NOMO-1 (cell line): ENCODE data around the gene APPL2.
"Not testable (repeated sequence)": the region's sequence is repeated elsewhere in the genome, so short reads cannot be mapped to it uniquely, and the experiment has no call there.

Experiments
- DNase-seq, 2 experiments: peaks; one replicate each; lab custom pipeline; 2025; ENCODE audit not compliant: unreplicated experiment in 2 of 2; lab: John Stamatoyannopoulos, UW

APPL2 gene

GRCh38 chr12:105201299-105201698 lies 34.7 kb downstream of the APPL2 start:
- DNase-seq = no peak

GRCh38 chr12:105200385-105200784 lies 35.6 kb downstream of the APPL2 start:
- DNase-seq = no peak

GRCh38 chr12:105198961-105199360 lies 37.0 kb downstream of the APPL2 start:
- no peak for DNase-seq

- no peak for DNase-seq
These were observed 39.9 kb downstream of the APPL2 start for GRCh38 chr12:105196090-105196489.

- DNase-seq = no peak
These were observed 41.0 kb downstream of the APPL2 start for GRCh38 chr12:105194947-105195346.

GRCh38 chr12:105192624-105193225 lies 43.2 kb downstream of the APPL2 start:
- DNase-seq = no peak

- DNase-seq = no peak
These were observed 45.4 kb downstream of the APPL2 start for GRCh38 chr12:105190530-105190929.

- no peak for DNase-seq
These were observed 46.7 kb downstream of the APPL2 start for GRCh38 chr12:105189293-105189692.

- not testable (repeated sequence) for DNase-seq
These were observed 52.0 kb downstream of the APPL2 start for GRCh38 chr12:105183976-105184375.

- not testable (repeated sequence) for DNase-seq
These were observed 52.6 kb downstream of the APPL2 start for GRCh38 chr12:105183406-105183805.

GRCh38 chr12:105179114-105179513 lies 56.9 kb downstream of the APPL2 start:
- not testable (repeated sequence) for DNase-seq

- DNase-seq = no peak
These were observed 58.8 kb downstream of the APPL2 start for GRCh38 chr12:105177208-105177607.

GRCh38 chr12:105175397-105175990 lies 60.5 kb downstream of the APPL2 start:
- DNase-seq = no peak

GRCh38 chr12:105171691-105172436 lies 64.1 kb downstream of the APPL2 start:
- DNase-seq = no peak

- no peak for DNase-seq
These were observed 65.8 kb downstream of the APPL2 start for GRCh38 chr12:105170139-105170538.

- no peak for DNase-seq
These were observed 68.0 kb downstream of the APPL2 start for GRCh38 chr12:105168006-105168405.

- no peak for DNase-seq
These were observed 68.6 kb downstream of the APPL2 start for GRCh38 chr12:105167346-105167745.

GRCh38 chr12:105166736-105167135 lies 69.2 kb downstream of the APPL2 start:
- DNase-seq = no peak

GRCh38 chr12:105164068-105164467 lies 71.9 kb downstream of the APPL2 start:
- no peak for DNase-seq

- no peak for DNase-seq
These were observed 73.8 kb downstream of the APPL2 start for GRCh38 chr12:105162174-105162573.

- no peak for DNase-seq
These were observed 77.1 kb downstream of the APPL2 start for GRCh38 chr12:105158876-105159275.

GRCh38 chr12:105157606-105158005 lies 78.4 kb downstream of the APPL2 start:
- DNase-seq = no peak
